Right lung (tissue), 5 donors: ENCODE data around the gene PLXDC2. TPM values are rescaled to one million over a fixed set of nuclear protein-coding genes. Genes with fewer than 3 reads are reported as not detected.

Experiments used
- DNase-seq, 2 donors: peaks; one replicate each; pipeline ENCODE4 v3.0.0-alpha.2; 2013
- polyA plus RNA-seq, 5 donors: library from polyadenylated mRNA; unstranded; fragments of 120-200 nt; gene quantifications; one replicate each; pipeline versions ENCODE4 v1.2.1 to v1.2.3, GENCODE V29; 2013; ENCODE audit warnings: inconsistent platforms in 1 of 5, low replicate concordance in 1 of 5; ENCODE audit not compliant: insufficient read length in 5 of 5, insufficient read depth in 1 of 5

The PLXDC2 gene
- polyA plus RNA-seq, 5 donors = 56.9 to 134 (median 120) TPM

GRCh38 chr10:19933772-19934171 is 117.5 kb downstream of the PLXDC2 start:
- DNase-seq = no peak

- DNase-seq = no peak
These were observed 118.9 kb downstream of the PLXDC2 start for GRCh38 chr10:19935176-19935575.

GRCh38 chr10:19936289-19936688 is 120.1 kb downstream of the PLXDC2 start:
- DNase-seq = no peak

DNA sequence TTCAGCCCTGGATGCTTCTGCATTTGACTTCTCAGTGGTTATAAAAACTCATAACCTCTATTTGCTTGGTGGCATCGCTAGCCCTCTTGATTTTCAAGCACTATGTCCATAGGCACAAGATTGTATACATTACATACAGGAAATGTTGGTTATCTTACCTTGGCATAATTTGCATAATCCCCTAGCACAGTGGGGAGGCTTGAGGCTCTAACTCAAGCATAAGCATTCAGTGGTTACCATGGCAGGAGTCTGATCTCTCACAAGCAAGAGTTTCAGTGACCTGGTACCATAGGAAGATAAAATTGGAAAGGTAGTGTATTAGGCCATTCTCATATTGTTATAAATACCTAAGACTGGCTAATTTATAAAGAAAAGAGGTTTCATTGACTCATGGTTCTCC is 121.8 kb downstream of the PLXDC2 start:
- no peak for DNase-seq

GRCh38 chr10:19941206-19941880 is 125.1 kb downstream of the PLXDC2 start:
- no peak for DNase-seq

DNA sequence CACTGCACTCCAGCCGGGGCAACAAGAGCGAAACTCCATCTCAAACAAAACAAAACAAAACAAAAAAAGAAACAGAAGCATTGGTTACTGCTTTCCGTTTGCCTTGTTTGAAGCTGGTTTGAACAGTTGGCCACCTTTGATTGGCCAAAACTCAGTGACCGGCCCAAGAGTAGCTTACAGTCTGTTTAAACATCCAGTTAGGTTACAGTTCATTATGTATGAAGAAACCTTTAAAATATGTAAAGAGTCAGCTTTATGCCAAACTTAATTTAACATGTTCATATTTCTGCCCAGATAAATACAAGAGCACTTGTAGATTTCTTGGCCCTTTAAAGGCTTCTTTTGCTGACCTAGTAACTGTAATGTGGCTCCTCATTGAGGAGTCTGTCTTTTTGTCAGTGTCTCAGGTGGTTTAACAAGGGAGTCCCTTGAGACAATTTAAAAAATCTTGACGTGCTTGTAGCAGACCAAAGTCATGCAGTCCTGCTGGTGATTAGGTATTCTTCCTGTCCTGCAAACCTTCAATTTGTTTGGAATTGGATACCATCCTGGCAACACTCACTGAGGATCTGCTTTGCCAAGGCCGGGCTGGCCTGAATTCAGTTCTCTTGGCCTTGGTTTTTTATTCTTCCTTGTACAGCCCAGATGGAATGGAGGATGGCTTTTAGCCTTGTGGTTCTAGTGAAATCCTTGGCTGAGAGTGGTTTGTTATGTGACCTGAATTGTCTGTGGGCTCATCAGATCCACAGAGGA is 128.9 kb downstream of the PLXDC2 start:
- peak; percentile 52 to 56 for DNase-seq

GRCh38 chr10:19946245-19946644 is 130.0 kb downstream of the PLXDC2 start:
- DNase-seq = no peak

DNA sequence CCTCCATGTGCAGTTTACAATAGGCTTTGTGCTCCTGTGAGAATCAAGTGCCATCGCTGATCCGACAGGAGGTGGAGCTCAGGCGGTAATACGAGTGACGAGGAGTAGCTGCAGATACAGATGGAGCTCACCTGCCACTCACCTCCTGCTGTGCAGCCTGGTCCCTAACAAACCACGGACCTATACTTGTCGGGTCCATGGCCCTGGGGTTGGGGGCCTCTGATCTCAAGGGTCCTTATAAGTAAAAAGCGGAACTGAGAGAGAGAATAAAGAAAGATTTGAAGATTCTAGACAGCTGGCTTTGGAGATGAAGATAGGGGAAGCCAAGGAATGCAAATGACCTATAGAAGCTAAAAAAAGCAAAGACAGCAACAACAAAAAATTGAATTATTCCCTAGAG is 130.6 kb downstream of the PLXDC2 start:
- DNase-seq = no peak

GRCh38 chr10:19947215-19947614 is 131.0 kb downstream of the PLXDC2 start:
- DNase-seq = no peak

DNA sequence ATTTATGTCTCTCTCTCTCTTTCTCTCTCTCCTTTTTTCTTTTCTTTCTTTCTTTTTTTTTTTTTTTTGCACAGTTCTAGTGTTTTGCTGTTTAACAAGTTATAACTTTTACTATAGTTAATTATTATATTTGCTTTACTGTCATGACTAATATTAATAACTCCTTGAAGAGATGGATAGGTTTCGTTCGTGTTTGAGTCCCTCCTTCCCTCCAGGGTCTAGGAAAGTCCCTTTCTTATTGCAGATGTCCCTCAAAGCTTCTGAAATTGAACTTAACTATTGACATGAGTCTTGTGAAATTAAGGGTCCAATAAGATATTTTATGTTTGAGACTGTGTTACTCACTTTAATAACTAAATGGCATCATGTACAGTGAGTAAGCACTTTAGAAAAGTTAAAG is 131.4 kb downstream of the PLXDC2 start:
- no peak for DNase-seq

- DNase-seq = no peak
These were observed 136.2 kb downstream of the PLXDC2 start for GRCh38 chr10:19952224-19953010.

- no peak for DNase-seq
These were observed 138.4 kb downstream of the PLXDC2 start for GRCh38 chr10:19954601-19955000.

GRCh38 chr10:19956516-19957032 is 140.3 kb downstream of the PLXDC2 start:
- DNase-seq = no peak

DNA sequence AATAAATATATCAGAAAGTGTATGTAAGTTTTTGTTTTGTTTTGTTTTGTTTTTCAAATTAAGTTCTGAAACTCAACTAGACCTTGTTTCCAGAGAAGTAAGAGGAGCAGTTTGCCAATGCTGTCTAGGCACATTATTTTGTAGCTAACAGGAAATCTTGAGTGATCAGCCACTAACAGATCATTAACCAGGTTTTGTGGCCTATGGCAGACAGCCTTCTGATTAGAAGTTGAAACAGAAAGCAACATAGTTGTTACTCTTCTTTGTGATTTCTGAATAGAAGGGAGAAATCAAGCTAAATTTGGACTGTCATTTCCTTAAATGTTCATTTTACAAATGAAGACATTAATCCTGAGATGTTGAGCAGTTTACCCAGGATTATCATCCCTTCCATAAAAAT is 142.6 kb downstream of the PLXDC2 start:
- DNase-seq = no peak

- DNase-seq = no peak
These were observed 145.1 kb downstream of the PLXDC2 start for GRCh38 chr10:19961076-19962053.

DNA sequence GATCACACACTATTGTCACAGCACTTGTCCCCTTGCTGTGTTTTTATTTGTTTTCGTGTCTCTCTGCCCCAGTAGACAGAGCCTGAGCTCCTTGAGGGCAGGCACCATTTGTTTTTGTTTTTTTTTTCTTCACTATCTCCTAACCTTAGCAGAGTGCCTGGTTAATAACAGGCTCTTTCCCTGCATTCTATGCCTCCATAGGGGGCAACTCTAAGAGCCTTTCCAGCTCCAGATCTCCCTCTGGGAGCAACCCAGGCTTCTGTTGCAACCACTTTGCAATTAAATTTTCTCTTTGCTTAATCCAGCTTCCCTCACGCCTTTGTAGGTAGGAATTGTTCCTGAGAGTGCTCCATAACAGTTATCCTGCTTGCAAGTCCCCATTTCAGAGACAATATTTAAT is 148.4 kb downstream of the PLXDC2 start:
- DNase-seq = no peak

DNA sequence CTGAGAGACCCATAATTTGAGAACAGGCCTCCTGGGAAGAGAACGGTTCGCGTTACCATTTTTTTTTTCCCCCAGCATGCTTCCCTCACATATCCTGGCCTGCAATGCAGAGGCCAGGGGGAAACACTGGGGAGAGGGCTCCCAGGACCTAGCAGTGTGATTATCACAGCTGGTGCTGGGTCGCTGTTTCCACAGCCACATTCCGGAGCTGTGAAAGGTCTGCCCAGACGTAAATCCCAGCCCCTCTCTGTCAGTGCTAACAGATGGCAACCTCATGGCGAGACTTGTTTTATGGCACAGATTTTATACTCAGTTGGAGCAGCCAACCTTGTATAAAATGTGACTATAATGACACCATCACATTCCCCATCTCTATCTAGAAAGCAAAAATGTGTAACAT is 150.5 kb downstream of the PLXDC2 start:
- no peak for DNase-seq

GRCh38 chr10:19967981-19968380 is 151.7 kb downstream of the PLXDC2 start:
- no peak for DNase-seq

- DNase-seq = no peak
These were observed 152.5 kb downstream of the PLXDC2 start for GRCh38 chr10:19968745-19969144.

DNA sequence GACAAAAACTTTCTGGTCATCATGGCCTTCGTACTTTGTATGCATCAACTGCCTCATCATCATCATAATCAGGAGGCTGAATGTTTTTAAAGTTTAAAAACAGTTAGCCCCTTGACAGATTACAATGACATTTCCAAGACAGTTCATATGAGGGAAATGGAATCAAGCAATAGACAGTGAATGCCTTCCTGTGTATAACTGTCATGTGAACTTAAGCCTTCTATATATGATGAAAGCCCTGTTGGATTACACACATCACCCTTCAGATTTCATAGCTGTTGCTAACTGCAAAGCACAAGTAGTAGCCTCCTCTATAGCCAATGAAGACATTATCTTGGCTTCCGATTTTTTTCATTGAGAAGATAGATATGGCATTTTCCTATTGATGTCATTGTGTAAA is 154.0 kb downstream of the PLXDC2 start:
- DNase-seq = no peak

DNA sequence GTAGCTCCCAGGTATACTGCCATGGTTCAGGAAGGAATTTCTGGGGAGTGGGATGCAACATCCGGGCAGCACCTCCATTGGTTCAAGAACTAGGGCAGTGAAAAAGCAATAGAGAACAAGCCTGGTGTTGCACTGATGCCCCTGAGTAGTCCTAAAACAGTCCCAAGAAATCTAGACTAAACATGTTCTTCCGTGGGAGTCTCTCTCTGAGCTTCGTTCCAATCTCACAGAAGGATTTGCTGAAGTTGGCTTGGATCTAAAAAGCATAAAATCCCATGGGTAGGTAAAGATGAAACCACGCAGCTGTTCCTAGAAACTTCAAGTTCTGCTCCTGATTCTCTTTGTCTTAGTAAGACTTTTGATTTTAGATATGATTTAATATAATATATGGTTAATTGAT is 154.5 kb downstream of the PLXDC2 start:
- no peak for DNase-seq
